HepG2 (cell line): ENCODE data around the gene OPRL1. TPM values are rescaled to one million over a fixed set of nuclear protein-coding genes. Genes with fewer than 3 reads are reported as not detected.

Source experiments
- ATAC-seq: fragments of 200-7000 bp; cut with Tn5 transposase; 3 replicates; pipeline ENCODE4 v1.9.1; 2020; ENCODE audit warnings: mild to moderate bottlenecking, moderate library complexity
- BruUV-seq: library from RNA; stranded (reverse); fragments of 400-500 nt; replicated peaks from 2 replicates; lab custom pipeline; 2021; lab: Mats Ljungman, UMichigan
- CTCF ChIA-PET: fragments of 300-600 bp; formaldehyde crosslinking; extraction: SDS; loops from one replicate; lab custom pipeline; 2021; ENCODE audit warnings: low total read pairs, inconsistent platforms, low intra/inter-chr PET ratio; lab: Yijun Ruan, JAX
- POLR2A ChIA-PET: fragments of 350-600 bp; sonication (Branson Sonifier 250); formaldehyde crosslinking; loops from one replicate; lab custom pipeline; 2020; ENCODE audit warnings: antibody characterized with exemption, inconsistent platforms; lab: Yijun Ruan, JAX
- DNase-seq: peaks from one replicate; pipeline ENCODE4 v3.0.0-alpha.2; 2015; ENCODE audit warnings: low spot score
- FAIRE-seq: peaks from 3 replicates; lab custom pipeline; 2011; peaks lifted over from hg19 to GRCh38; lab: Jason Lieb, UNC
- H2AFZ ChIP-seq: one replicate; pipeline ENCODE4 v1.6.1; 2011; ENCODE audit warnings: low read length, inconsistent platforms
- H3K27ac ChIP-seq: fragments of 300-600 bp; 3 replicates; pipeline ENCODE4 v1.8.0; 2011; ENCODE audit warnings: mixed run types, mild to moderate bottlenecking, mixed read lengths, low read length, inconsistent platforms; ENCODE audit not compliant: insufficient read depth; ENCODE audit errors: extremely low read length
- H3K27me3 ChIP-seq, 2 experiments: fragments of 200-600 bp in 1 of 2; 2 replicates in 1 of 2; 3 replicates in 1 of 2; pipeline versions ENCODE4 v1.6.0 to v1.8.0; 2011; ENCODE audit warnings: low read length in 2 of 2, mild to moderate bottlenecking in 2 of 2, moderate library complexity in 2 of 2, inconsistent platforms in 1 of 2; ENCODE audit not compliant: insufficient read depth in 2 of 2, control insufficient read depth in 1 of 2
- H3K36me3 ChIP-seq, 2 experiments: fragments of 200-600 bp in 1 of 2; replicated peaks in 1 of 2; 2 replicates in 1 of 2; 3 replicates in 1 of 2; pipeline versions ENCODE4 v1.5.1 to v1.8.0; 2011; ENCODE audit warnings: low read length in 2 of 2, inconsistent platforms in 1 of 2; ENCODE audit not compliant: insufficient read depth in 2 of 2, control insufficient read depth in 1 of 2
- H3K4me1 ChIP-seq: 2 replicates; pipeline ENCODE4 v1.5.1; 2012; ENCODE audit warnings: low read length, inconsistent platforms; ENCODE audit not compliant: insufficient read depth
- H3K4me2 ChIP-seq: 2 replicates; pipeline ENCODE4 v1.6.0; 2011; ENCODE audit warnings: low read depth, low read length, inconsistent platforms
- H3K4me3 ChIP-seq, 3 experiments: fragments of 200-600 bp in 1 of 3; sonication (generic), shearing (Covaris generic) in 1 of 3; replicated peaks in 1 of 3; 2 replicates each; pipeline ENCODE4 v1.5.1; 2011 to 2016; ENCODE audit warnings: low read length in 3 of 3, inconsistent platforms in 2 of 3, low read depth in 2 of 3, mild to moderate bottlenecking in 2 of 3, control low read depth in 1 of 3, mixed read lengths in 1 of 3; ENCODE audit not compliant: insufficient read depth in 1 of 3
- H3K79me2 ChIP-seq: one replicate; pipeline ENCODE4 v1.6.1; 2011; ENCODE audit warnings: low read length, inconsistent platforms; ENCODE audit not compliant: insufficient read depth
- H3K9ac ChIP-seq: 2 replicates; pipeline ENCODE4 v1.6.0; 2011; ENCODE audit warnings: mild to moderate bottlenecking, low read depth, low read length, inconsistent platforms; ENCODE audit not compliant: insufficient read depth
- H3K9me3 ChIP-seq: 2 replicates; pipeline ENCODE4 v1.5.1; 2012; ENCODE audit warnings: mild to moderate bottlenecking, low read length
- H4K20me1 ChIP-seq: 2 replicates; pipeline ENCODE4 v1.6.0; 2011; ENCODE audit warnings: inconsistent platforms, mild to moderate bottlenecking, low read length, moderate library complexity; ENCODE audit not compliant: insufficient read depth
- ATF7-NPFF ChIP-seq: sonication (generic); formaldehyde crosslinking; IDR thresholded peaks from 2 replicates; pipeline ENCODE4 v1.8.1; 2023; ENCODE audit warnings: mild to moderate bottlenecking, low read depth, missing genetic modification reagents, moderate library complexity
- GABPA ChIP-seq, 2 experiments: IDR thresholded peaks; 2 replicates each; pipeline ENCODE4 v1.6.1; 2011 to 2016; ENCODE audit warnings: low read depth in 2 of 2, low read length in 1 of 2, missing biosample characterization in 1 of 2, missing genetic modification characterization in 1 of 2
- MBNL3 ChIP-seq: fragments of 250-450 bp; sonication (Bioruptor Pico); conservative IDR thresholded peaks from 2 replicates; pipeline ENCODE4 v1.8.0; 2022; ENCODE audit warnings: mild to moderate bottlenecking, inconsistent platforms
- RBM39 ChIP-seq: fragments of 200-400 bp; formaldehyde crosslinking; IDR thresholded peaks from one replicate; pipeline ENCODE4 v1.6.1; 2018; ENCODE audit warnings: antibody characterized with exemption, mild to moderate bottlenecking, low read depth, low read length; ENCODE audit not compliant: poor library complexity, severe bottlenecking
- RXRA ChIP-seq: sonication (generic); formaldehyde crosslinking; IDR thresholded peaks from 2 replicates; pipeline ENCODE4 v1.5.1; 2020; ENCODE audit warnings: missing genetic modification reagents
- SIN3B ChIP-seq: fragments of 150-350 bp; IDR thresholded peaks from 2 replicates; pipeline ENCODE4 v1.6.1; 2014; ENCODE audit warnings: low read length
- TBX2 ChIP-seq: sonication (generic); formaldehyde crosslinking; IDR thresholded peaks from 2 replicates; pipeline ENCODE4 v1.5.0; 2020; ENCODE audit warnings: missing genetic modification reagents, mild to moderate bottlenecking, borderline replicate concordance
- TEAD2 ChIP-seq: sonication (generic); formaldehyde crosslinking; IDR thresholded peaks from 2 replicates; pipeline ENCODE4 v1.9.0; 2021; ENCODE audit warnings: missing genetic modification reagents
- ZNF264 ChIP-seq: sonication (generic); formaldehyde crosslinking; IDR thresholded peaks from 2 replicates; pipeline ENCODE4 v1.4.0; 2020; ENCODE audit warnings: missing genetic modification reagents
- ZNF503 ChIP-seq: sonication (generic); formaldehyde crosslinking; IDR thresholded peaks from 2 replicates; pipeline ENCODE4 v1.4.0; 2020; ENCODE audit warnings: missing genetic modification reagents
- ZNF547 ChIP-seq: sonication (generic); formaldehyde crosslinking; IDR thresholded peaks from 2 replicates; pipeline ENCODE4 v1.5.1; 2020; ENCODE audit warnings: mild to moderate bottlenecking, missing genetic modification reagents
- ZNF709 ChIP-seq: sonication (generic); formaldehyde crosslinking; IDR thresholded peaks from 2 replicates; pipeline ENCODE4 v1.5.0; 2020; ENCODE audit warnings: mild to moderate bottlenecking, missing genetic modification reagents
- WGBS: methylation state at CpG from one replicate; pipeline ENCODE4 v1.1.6; 2017; ENCODE audit warnings: low lambda C conversion rate; 5-methylcytosine and 5-hydroxymethylcytosine counted together
- in situ Hi-C: cut with HindIII; loops from 2 replicates; pipeline ENCODE4 v1.10.0; 2017; ENCODE audit warnings: low pct_unique_long_range_greater_than_20kb; ENCODE audit not compliant: extremely low pct_ligation_motif_present
- intact Hi-C: fragments of 100-400 bp; cut with micrococcal nuclease; formaldehyde crosslinking; loops from one replicate; pipeline ENCODE4 v1.10.0; 2022; ENCODE audit not compliant: unreplicated experiment
- polyA plus RNA-seq, 8 experiments: library from polyadenylated mRNA; depleted of rRNA in 3 of 8; stranded (reverse) in 7 of 8; unstranded in 1 of 8; fragments of >200 nt; fragmentation: Illumina TruSeq in 4 of 8; extraction: Trizol in 4 of 8; gene quantifications; 2 replicates each; pipeline versions ENCODE4 v1.2.1 to v1.2.3, GENCODE V29; 2011 to 2016; ENCODE audit warnings: low read depth in 4 of 8, missing spikeins in 1 of 8, mixed read lengths in 1 of 8; ENCODE audit not compliant: insufficient read depth in 1 of 8
- total RNA-seq, 5 experiments: library from RNA; depleted of rRNA; stranded (reverse); fragments of >200 nt; fragmentation: Illumina TruSeq; extraction: Trizol; gene quantifications; 2 replicates each; pipeline ENCODE4 v1.2.3, GENCODE V29; 2016; ENCODE audit warnings: low read depth in 1 of 5
- TF ChIP-seq, protein P1 (sequence below): sonication (generic); formaldehyde crosslinking; conservative IDR thresholded peaks from 2 replicates; pipeline ENCODE4 v1.8.0; 2022; ENCODE audit warnings: missing genetic modification reagents

The OPRL1 gene
- total and polyA plus RNA-seq, 2 of the 13 experiments (the other 11 are each of a cell fraction or from before 2014, with no cell fraction given), result 0.35 to 0.71 TPM

GRCh38 chr20:64062276-64062595 lies 17.6 kb upstream of the OPRL1 start:
- POLR2A ChIA-PET, result interaction anchor here (0.9 to 4.6 kb wide), 21 partner anchors 10 to 420 kb away, joined by 3 to 113 read pairs (median 6); partner anchors contain the start of genes C20orf204, LKAAEAR1, OPRL1 and PRPF6
- peak overlapping the region; percentile 82 to 98 (median 90) for H3K4me3 ChIP-seq
- TF ChIP-seq ZNF264 (no peak), TEAD2 (CRISPR knock-in tag) (no peak), ZNF503 (CRISPR knock-in tag) (no peak), ZNF547 (CRISPR knock-in tag) (no peak), TBX2 (no peak), ATF7-NPFF (CRISPR knock-in tag) (no peak), SIN3B (no peak), GABPA (IDR thresholded peaks at IDR 0.05; ENCODE audit: low read depth, low read length) (no peak), GABPA (CRISPR knock-in tag; IDR thresholded peaks at IDR 0.05; ENCODE audit: low read depth) (no peak), RBM39 (no peak), MBNL3 (CRISPR knock-in tag) (no peak), RXRA (CRISPR knock-in tag) (no peak), ZNF709 (CRISPR knock-in tag) (no peak)
- TF ChIP-seq, protein P1, sequence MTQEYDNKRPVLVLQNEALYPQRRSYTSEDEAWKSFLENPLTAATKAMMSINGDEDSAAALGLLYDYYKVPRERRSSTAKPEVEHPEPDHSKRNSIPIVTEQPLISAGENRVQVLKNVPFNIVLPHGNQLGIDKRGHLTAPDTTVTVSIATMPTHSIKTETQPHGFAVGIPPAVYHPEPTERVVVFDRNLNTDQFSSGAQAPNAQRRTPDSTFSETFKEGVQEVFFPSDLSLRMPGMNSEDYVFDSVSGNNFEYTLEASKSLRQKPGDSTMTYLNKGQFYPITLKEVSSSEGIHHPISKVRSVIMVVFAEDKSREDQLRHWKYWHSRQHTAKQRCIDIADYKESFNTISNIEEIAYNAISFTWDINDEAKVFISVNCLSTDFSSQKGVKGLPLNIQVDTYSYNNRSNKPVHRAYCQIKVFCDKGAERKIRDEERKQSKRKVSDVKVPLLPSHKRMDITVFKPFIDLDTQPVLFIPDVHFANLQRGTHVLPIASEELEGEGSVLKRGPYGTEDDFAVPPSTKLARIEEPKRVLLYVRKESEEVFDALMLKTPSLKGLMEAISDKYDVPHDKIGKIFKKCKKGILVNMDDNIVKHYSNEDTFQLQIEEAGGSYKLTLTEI (CRISPR knock-in tag), result no peak

More at GRCh38 chr20:64062276-64062595, 17.6 kb upstream of the OPRL1 start:
- no peak for DNase-seq
- Histone ChIP-seq H3K79me2 (no peaks in the 10 kb centered on the region), H3K36me3 (no peaks in the 10 kb centered on the region), H3K4me1 (peaks cover 67% of the 10 kb centered on the region), H3K4me2 (peak overlapping the region; percentile 95), H3K27me3 (peaks cover 0 to 3% of the 10 kb centered on the region in 2 experiments; a peak in 2 of 5 replicates), H2AFZ (no peak overlapping the region), H3K27ac (peak overlapping the region; percentile 66), H4K20me1 (peaks cover 4% of the 10 kb centered on the region; the same call in 1 of the 2 replicates), H3K9me3 (no peaks in the 10 kb centered on the region), H3K9ac (peak overlapping the region; percentile 82)
- ATAC-seq, result no peak
- intact Hi-C loops, result no loop called here
- peak; percentile 8 for FAIRE-seq
- 31% methylated on average over 5 of the region's 5 CpGs for WGBS
- BruUV-seq, result TSS peak; percentile 92
- CTCF ChIA-PET, result interaction anchor here (1.5 kb wide), 1 partner anchor 81 kb away, joined by 4 read pairs; the partner anchor contains the start of gene PRPF6
- in situ Hi-C loops, result no loop called here
